NCI-H2029 treated with DMSO at 0.1 percent for 48 hours (cell line): Measurements from ENCODE around the gene APP.
"Not testable (repeated sequence)": the region's sequence is repeated elsewhere in the genome, so short reads cannot be mapped to it uniquely, and the experiment has no call there.

Source experiments
- DNase-seq: peaks from one replicate; lab custom pipeline; 2025; lab: John Stamatoyannopoulos, UW

The APP gene

GRCh38 chr21:26162081-26162480 lies 8.5 kb downstream of the APP start:
- no peak for DNase-seq

DNA sequence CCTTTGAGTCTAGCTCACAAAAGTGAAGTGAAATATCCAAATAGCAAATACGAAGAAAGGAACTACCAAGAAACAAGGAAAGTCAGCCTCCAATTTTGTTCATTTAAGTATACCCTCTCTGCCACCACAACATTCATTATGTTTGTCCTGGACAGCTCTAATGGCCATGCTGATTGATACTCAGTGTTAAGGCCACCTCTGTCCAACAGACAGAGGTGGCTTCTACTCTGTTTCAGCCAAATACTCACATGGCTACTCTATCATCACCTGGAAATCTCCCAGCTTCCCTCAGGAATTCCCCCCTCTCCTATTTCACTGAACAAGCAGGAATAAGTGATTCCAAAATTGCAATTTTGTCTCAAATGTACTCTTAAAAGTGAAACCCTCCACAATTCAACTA lies 10.7 kb downstream of the APP start:
- no peak for DNase-seq

GRCh38 chr21:26157801-26158200 lies 12.8 kb downstream of the APP start:
- no peak for DNase-seq

DNA sequence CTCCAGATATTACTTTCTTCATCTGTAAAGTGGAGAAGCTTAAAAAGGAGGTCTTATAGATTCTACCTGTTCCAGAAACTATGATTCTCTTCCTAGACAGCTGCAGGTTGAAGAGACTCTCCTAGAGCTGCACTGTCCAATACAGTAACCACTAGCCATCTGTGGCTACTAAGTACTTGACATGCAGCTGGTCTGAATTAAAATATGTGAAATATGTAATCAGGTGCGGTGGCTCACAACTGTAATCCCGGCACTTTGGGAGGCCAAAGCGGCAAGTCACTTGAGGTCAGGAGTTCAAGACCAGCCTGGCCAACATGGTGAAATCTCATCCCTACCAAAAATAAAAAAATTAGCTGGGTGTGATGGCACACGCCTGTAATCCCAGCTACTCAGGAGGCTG lies 15.8 kb downstream of the APP start:
- no peak for DNase-seq

GRCh38 chr21:26153758-26154157 lies 16.8 kb downstream of the APP start:
- DNase-seq: no peak

DNA sequence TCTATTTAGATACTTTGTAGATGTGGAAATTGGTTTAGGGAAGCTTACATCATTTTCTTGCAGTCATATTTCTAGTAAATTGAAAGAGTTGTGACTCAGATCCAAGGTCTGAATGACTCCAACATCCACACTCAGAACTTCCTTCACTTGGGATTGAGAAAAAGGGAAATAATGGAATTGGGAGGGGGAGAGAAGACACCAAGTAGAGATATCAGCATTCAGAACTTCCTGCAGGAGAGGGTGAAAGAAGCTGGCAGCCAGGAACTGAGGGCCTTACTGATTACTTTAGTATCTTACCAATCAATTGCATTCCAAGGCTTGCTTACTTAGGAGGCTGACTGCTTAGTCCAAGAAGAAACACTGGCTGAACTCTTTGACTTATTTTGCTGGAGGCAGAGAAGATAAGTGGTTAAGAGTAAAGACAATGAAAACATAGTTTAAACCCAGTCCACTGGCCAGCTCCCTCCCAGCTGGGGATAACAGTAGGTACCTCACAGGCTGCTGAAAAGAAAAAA lies 21.7 kb downstream of the APP start:
- no peak for DNase-seq

DNA sequence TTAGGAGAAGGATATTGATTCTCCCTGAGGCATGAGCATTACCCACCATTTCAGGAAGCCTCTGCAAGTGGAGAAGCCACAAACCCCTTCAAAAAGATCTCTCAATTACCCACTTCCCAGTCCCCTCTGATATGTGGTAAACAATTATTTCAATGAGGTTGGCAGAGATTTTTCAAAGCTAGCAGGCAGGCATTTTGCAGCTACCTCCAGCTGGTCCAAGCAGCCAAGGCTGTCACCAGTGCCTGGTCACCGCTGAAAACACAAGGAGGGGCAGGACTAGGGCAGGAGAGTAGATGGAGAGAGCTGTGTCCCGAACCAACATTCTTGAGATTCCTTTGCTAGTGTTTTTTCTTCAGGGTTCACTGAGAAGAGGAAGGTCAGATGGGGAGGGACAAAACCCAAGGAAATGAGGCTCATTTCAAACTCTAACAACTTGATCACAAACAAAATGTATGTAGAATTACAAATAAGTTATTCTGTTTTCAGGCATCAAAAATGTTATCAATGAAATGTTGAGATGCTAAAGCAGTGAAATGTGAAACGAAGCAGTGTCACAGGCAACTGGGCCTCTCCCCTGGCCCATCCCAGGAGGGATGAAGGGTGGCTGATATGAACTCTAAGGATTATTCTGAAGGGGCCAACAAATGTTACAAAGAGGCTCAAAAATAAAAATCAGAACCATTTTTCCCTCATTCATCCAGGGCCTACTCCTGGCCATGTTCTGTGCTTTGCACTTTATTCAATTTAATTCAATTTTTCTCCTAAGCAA lies 22.3 kb downstream of the APP start:
- peak; percentile 34 for DNase-seq

DNA sequence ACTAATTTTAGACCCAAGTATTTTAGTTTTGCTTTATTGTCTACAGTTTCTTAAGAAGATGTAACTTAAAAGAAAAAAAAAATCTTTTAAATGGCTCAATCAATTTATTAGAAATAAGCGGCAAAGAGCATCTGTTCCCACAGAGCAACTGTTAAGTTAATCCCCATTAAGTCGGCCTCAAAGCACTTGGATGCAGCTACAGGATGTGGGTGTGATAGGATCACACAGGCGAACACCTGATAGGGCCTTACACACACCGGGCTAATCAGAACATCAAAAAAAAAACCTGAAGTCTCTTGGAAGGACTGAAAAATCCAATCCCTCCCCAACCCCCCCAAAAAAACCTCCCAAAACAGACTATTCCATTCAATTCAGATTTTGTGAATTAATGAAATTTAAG lies 23.0 kb downstream of the APP start:
- DNase-seq: no peak

GRCh38 chr21:26146681-26147080 lies 23.9 kb downstream of the APP start:
- DNase-seq: no peak

DNA sequence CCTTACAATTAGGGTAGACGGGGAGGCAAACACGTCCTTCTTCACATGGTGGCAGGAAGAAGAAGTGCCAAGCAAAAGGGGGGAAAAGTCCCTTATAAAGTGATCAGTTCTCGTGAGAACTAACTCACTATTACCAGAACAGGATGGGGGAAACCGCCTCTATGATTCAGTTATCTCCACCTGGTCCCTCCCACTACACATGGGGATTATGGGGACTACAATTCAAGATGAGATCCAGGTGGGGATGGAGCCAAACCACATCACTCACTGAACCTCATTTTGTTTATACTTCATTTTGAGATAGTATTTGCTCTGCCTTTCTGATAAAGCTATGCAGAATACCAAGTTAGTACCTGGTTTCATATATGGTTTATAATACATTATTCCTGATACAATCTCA lies 26.5 kb downstream of the APP start:
- no peak for DNase-seq

- no peak for DNase-seq
Observed at GRCh38 chr21:26142363-26142762, 28.2 kb downstream of the APP start.

GRCh38 chr21:26140926-26141325 lies 29.6 kb downstream of the APP start:
- DNase-seq: no peak

DNA sequence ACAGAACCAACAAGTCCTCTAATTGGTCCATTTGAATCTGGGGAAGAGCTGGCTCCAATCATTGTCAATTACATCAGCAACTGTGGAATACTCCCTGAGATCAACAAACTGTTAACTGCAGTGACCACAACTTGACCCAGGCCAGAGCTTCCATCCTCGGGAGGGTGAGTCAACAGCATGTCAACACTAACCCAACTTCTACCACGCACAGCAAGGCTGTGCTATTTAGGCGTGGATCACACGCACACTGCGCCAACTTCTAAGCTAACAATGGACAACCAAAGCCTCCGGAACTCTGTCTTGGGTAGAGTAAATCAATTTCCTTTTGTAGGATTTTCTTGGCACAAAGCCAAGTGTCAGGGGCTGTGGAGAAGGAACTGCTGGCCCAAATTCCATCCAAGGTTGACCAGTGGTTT lies 30.4 kb downstream of the APP start:
- no peak for DNase-seq

DNA sequence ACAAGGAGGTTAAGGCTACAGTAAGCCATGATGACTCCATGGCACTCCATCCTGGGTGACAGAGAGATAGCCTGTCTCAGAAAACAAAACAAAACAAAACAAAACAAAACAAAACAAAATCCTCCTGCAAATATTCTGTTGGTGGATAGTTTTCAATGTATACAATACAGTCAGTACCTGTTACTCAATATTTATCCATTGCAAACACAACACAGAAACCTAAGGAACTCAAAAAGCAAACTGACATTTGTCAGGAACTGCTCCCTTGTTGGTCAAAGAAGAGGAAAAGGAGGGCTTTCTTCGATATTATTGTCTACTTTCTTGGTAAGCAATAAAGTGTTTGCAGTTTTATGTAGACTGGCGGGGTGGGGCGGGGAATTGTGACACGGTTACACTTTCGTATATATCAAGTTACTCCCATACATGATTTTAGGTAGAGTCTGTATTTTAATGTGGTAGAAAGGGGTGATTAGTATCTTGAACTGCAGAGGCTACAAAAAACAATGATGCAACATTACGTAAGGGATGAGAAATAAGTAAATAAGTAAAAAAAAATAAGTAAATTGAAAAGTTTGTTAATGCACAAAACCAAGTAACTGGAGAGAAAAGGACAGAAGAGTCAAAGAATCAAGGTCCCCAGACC lies 31.8 kb downstream of the APP start:
- no peak for DNase-seq

DNA sequence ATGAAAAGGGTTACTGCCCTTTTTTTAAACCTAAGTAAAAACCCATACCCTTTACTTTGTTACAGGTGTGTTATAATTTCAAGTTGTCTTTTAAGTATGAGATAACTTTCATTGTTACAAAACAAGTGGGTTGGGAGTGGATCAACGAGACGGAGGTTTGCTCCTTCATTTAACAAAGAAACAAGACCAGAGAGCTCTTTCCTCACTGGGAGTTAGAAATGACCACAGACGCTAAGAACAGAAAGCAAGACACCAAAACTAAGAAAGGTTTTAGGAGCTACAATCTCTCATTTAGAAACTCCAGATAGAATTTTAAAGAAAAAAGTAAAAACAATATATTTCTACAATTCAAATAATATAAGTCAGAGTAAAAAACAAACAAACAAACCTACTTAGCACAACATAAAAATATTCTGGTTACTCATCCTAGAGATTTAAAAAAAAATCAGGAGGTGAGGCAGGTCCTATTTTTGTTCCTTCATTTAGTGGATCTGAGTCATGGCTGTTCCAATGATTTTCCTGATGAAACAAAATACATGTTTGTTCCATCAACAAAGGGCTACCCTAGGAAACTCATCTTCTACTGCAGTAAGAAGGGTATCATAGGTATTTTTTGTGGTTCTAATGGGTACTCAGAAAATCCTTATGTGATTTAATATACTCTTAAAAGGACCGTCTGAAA lies 33.0 kb downstream of the APP start:
- DNase-seq: no peak

- no peak for DNase-seq
Observed at GRCh38 chr21:26136671-26137070, 33.9 kb downstream of the APP start.

GRCh38 chr21:26135520-26135919 lies 35.0 kb downstream of the APP start:
- no peak for DNase-seq

DNA sequence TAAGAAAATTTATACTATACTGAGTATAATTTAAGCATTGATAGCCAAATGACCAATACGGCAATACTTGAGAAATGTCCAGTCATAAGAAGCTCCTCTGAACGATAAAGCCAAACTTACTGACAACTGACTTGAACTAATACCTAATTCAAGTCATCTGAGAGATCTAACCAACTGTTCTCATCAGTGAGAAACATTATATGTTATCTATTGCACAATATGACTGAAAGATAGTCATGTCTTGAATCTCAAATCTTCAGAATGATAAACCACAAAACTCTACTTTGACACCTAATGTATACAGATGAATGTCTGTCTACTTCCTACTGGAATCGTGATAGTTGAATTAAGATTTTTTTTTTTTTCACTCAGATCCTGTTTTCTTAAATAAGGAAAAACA lies 39.0 kb downstream of the APP start:
- DNase-seq: no peak

DNA sequence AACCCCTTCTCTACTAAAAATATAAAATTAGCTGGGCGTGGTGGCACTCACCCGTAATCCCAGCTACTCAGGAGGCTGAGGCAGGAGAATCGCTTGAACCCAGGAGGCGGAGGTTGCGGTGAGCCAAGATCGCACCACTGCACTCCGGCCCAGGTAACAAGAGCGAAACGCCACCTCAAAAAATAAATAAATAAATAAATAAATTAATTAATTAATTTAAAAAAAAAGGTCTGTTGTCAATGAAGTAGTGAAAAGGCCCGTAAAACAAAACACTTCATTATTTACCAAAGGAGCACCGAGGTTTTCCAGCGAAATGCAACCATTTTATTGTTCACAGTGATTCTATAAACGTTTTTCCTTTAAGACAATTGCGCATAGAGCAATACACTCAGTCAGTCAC lies 39.5 kb downstream of the APP start:
- DNase-seq: not testable (repeated sequence)

GRCh38 chr21:26130249-26130881 lies 40.2 kb downstream of the APP start:
- no peak for DNase-seq

GRCh38 chr21:26127918-26128317 lies 42.7 kb downstream of the APP start:
- DNase-seq: no peak

- DNase-seq: no peak
Observed at GRCh38 chr21:26127073-26127814, 43.3 kb downstream of the APP start.
